ENCODE measurements around the gene SIGMAR1.
A peak's percentile ranks its signal among the peaks of the same experiment; 100 is the strongest.
"Not testable (repeated sequence)": the region's sequence is repeated elsewhere in the genome, so short reads cannot be mapped to it uniquely, and the experiment has no call there.

Gene SIGMAR1

DNA sequence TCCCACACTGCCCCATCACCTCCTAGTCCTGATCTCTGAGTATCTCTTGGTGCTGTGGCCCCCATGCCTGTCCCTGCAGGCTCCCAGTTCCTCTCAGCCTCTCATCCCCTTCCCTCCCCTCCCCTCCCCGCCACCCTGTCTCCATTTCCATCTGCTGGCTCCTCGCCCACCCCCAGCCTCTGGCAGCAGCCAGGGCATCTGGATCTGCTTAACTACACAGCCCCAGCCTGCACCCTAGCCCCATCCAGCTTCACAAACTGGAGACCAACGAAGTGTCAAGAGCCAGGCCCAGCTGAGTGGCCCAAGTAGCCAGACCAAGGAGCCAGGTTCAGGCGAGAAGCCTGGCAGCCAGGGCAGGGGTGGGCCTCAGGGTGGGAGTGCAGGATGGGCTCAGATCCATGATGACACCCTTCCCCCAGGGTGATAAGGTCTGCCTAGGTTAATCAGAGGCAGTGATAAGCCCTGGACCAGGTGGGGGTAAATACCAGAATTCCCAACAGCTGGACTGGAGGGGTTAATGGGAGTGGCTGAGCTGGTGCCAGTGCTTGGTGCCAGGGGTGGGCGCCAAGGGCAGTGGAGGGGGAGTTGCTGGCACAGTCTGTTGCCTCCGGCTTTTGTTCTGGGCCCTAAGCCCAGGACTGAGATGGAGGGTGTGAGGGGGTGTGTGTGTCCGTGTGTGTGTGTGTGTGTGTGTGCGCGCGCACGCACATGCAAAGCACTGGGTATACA lies 16.9 kb upstream of the SIGMAR1 start:
- DNase-seq: no peak

DNA sequence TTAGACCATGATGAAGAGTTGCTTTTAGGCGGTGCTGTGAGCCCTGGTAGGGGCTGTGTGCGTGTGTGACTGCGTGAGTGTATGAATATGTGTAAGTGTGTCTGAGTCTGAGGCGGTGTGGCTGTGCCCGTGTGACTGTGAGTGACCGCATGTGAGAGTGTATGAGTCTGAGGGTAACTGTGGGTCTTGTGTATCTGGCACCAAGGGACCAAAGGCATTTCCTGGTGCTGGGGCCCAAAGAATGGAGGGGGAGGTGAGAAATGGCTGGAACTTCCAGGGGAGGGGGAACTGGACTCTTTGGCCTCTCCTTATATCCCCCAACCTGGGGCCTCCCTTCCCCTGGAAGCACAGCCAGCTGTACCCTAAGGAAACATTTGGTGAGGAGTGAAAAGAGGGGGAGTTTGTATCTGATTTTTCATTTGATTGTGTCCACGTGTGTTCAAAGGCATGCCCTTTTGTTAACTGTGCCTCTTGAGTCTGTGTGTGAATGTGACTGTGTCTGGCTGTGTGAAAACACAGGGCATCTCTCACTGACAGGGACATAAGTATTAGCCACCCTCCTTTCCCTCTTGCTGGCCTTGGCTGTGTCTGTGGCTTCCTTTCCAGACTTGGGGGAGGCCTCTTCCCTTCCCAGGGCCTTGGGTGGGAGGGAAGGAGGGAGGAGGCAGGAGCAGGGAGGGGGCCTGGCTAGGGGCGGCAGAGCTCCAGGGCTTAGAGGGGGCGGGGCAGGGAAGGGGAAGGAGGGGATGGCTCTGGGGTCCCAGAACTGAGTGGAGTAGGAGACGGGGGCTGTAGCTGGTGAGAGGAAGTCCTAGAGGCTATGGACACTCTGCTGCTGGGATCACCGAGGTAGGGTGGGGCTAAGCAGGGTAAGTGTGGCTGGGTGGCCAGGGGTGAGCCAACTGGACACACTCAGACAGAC lies 15.8 kb upstream of the SIGMAR1 start:
- DNase-seq: no peak

DNA sequence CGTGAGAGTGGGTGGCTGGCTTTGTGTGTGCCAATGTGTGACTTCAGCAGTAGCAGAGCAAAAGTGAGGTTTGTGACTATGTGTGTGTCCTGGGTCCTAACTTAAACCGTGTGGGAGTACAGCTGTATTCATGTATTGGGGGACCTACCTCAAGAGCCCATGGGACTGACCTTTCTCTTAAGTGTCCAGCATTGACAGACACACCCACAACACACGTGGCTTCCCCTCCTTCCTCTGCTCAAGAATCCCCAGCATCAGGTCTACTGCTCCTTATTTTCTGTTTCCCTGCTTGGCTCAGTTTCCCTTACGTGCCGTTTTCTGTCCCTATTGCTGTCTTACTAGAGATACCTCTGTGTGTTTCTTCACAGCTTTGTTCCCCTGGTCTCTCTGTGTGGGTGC lies 15.0 kb upstream of the SIGMAR1 start:
- DNase-seq: no peak

DNA sequence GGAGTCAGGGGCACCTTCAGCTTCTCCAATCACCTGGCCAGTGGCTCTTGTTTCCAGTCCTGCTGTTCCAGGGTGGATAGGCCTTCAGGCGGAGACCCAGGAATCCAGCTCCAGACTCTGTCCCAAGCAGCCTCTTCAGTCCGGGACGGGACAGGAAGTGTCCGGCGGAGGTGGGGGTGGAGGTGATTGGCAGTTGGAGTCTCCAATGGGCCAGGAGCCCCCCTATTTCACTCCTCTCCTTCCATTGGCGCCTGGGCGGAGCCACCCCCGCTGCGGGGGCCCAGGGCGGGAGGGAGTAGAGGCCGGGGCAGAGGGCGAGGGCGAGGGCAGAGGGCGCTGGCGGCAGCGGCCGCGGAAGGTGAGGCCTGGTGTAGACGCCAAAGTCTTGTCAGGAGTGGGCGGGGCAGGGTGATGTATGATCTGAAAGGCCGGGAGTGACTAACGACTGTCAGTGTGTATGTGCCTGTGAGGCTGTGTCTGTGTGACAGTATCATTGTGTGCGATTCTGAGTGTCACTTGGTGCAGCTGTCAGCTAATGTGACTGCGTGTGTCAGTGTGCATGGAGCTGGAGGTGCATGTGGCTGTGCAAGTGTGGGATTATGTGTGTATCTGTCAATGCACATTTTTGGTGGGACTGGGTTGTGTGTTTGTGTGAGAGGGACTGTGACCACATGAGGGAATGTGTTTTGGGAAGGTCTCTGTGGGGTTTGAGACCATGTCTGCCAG lies 14.5 kb upstream of the SIGMAR1 start, which contains the start of gene IL11RA:
IL11RA (plus strand) TSS at position 310 of the 726 bp plus-strand sequence. CDS start 3,033 bp downstream, outside the sequence.
- no peak for DNase-seq

DNA sequence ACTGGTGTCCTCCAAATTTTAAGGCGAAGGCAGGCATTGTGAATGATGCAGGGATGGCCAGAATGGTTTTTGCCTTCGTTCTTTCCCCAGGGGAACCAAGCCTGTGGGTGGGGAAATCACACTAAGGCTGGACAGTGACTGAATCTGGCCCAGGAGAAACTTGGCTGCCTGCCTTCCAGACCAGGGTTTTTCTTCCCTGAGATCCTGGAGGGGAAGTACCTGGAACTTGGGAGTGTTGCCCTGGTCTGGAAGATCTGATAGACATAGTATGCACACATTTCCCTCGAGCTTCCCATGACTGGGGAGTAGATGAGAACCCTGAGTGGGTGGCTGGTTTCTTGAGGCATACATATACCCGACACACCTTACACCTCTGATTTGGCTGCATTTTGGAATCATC lies 13.7 kb upstream of the SIGMAR1 start:
- no peak for DNase-seq

DNA sequence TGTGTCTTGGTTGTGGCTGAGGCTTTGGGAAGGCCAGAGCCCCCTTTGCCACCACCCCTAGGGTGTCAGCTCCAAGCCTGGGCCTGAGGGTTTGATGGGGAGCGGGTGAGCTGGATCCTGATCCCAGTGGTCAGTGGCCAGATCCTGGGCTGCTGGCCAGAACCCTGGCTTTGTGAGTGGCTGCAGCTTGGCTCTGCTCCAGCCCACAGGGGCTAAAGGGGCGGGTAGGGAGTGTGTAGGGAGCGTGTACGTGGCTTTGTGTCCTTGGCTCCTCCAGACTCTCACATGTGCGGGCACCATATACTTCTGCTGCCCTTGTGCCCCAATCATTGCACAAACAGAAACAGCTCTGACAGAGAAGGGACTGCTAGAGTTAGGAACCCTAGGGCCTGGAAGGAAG lies 13.2 kb upstream of the SIGMAR1 start:
- DNase-seq: no peak

DNA sequence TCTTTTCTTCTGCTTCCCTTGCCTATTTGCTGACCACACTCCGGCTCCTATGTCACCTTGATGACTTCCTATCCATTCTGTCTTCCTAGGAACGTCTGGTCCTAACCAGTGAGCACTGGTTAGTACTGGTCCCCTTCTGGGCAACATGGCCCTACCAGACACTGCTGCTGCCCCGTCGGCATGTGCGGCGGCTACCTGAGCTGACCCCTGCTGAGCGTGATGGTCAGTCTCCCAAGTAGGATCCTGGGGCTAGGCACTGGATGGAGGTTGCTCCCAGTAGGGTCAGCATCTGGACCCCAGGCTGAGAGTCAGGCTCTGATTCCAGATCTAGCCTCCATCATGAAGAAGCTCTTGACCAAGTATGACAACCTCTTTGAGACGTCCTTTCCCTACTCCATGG lies 11.1 kb upstream of the SIGMAR1 start:
- no peak for DNase-seq

DNA sequence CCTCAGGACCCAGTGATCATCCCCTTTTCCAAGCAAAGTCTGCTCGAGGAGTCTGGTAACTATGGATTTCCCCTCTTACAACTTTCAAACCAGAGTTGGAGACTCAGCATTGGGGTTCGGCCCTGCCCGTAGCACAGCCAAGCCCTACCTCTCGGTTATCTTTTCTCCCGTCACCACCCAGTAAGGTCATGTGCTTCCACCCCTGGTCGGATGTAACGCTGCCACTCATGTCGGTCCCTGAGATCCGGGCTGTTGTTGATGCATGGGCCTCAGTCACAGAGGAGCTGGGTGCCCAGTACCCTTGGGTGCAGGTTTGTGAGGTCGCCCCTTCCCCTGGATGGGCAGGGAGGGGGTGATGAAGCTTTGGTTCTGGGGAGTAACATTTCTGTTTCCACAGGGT lies 10.1 kb upstream of the SIGMAR1 start:
- DNase-seq: no peak

DNA sequence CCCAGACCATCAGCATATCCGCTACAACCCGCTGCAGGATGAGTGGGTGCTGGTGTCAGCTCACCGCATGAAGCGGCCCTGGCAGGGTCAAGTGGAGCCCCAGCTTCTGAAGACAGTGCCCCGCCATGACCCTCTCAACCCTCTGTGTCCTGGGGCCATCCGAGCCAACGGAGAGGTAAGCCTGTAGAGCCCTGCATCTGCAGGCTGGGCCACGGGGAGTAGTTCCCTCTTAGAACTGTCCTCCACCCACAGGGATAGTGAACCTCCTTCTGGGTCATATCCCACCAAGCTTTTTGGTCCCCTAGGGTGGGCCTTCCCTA lies 9.5 kb upstream of the SIGMAR1 start:
- DNase-seq: no peak

DNA sequence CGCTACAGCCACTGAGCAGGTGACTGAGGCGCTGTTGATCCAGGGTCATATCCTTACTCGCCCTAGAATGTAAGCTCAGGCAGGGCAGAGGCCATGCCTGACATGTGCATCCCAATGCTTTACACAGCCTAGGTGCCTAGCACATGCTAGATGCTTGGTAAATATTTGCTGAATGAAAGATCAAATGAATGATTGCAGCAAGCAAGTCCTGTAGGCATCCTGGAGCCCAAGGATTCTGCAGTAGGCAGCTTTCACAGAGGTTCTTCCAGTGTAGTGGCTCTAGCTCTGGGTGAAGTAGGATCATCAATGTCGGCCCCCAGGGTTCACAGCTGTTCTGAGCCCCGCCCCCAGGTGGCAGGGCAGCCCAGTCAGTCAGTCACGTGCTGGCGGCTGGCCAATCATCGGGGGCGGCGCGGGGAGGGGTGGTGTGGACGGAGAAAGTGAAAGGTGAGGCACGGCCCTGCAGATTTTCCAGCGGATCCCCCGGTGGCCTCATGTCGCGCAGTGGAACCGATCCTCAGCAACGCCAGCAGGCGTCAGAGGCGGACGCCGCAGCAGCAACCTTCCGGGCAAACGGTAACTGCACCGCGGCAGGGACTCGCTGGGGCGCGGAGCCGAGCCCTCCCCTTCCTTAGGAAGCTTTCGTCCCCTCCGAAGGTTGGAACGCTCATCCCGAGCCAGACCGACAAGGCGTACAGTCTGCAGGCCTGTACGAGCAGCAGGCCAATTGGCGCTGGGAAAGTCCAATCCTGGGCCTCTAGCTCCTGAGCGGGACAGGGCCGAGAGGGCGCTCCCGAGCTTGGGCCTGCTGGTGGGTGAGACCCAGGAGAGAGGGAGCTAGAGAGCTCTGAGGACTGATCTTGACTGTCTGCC lies 8.9 kb upstream of the SIGMAR1 start, which contains the start of gene GALT:
GALT (plus strand) TSS at position 465 of the 873 bp plus-strand sequence; CDS start at position 495, 30 bp downstream.
- DNase-seq: peak; percentile 88

DNA sequence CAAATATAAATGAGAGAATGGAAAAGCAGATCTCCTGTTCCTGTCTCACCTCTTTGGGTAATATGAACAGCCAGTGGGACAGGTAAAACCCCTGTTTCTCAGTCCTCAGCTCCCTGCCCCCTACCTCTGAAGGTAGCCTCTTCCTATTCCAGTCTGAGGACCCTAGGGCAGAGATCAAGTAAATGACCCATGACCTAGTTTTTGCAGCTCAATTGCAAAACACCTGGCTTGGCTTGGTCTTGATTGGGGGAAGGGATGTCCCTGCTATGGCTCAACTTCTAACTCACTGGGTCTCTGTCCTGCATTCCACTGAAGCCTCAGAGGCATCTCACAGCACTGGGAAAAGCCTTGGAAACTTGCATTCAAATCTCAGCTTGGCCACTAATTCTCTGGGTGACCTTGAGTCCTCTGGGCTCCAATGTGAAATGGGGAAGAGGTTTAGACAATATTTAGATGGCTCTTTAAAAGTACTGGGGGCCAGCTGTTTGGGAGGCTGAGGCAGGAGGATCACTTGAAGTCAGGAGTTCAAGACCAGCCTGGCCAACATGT lies 7.3 kb upstream of the SIGMAR1 start:
- DNase-seq: no peak

DNA sequence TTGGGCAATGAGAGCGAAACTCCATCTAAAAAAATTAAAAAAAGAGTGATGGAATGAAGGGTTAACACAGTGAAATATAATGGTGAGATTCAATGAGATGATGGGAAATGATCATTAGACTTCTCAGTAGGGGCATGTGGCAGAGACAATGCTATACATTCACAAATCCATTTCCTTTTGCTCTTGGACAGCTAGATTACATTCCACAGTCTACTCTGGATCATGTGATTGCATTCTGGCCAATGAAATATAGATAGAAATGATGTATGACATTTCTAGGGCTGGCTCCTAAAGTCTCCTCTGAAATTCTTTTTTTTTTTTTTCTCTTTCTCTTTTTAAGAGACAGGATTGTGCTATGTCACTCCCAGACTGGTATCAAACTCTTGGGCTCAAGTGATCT lies 5.1 kb upstream of the SIGMAR1 start:
- no peak for DNase-seq

DNA sequence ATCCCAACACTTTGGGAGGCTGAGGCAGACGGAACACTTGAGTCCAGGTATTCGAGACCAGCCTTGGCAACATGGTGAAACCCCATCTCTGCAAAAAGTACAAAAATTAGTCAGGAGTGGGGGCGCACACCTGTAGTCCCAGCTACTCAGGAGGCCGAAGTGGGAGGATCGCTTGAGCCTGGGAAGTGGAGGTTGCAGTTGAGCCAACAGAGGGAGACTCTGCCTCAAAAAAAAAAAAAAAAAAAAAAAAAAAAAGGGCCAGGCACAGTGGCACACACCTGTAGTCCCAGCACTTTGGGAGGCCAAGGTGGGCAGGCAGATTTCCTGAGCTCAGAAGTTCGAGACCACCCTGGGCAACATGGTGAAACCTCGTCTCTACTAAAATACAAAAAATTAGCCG lies 1.7 kb upstream of the SIGMAR1 start:
- not testable (repeated sequence) for DNase-seq

DNA sequence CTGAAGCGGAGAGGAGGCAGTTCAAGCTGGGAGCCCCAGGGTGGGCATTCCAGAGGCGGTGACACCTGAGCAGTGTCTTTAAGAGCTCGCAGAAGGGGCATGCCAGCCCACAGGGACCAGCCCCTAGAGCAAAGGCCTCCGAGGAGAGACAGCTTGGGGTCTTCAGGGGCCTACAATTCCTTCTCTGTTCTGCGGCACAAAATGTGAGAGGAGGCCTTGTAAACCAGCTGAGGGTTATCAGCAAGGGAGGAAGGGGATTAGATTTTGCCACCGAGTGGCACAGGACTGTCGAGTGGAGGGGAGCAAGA lies 505 bp upstream of the SIGMAR1 start:
- no peak for DNase-seq

DNA sequence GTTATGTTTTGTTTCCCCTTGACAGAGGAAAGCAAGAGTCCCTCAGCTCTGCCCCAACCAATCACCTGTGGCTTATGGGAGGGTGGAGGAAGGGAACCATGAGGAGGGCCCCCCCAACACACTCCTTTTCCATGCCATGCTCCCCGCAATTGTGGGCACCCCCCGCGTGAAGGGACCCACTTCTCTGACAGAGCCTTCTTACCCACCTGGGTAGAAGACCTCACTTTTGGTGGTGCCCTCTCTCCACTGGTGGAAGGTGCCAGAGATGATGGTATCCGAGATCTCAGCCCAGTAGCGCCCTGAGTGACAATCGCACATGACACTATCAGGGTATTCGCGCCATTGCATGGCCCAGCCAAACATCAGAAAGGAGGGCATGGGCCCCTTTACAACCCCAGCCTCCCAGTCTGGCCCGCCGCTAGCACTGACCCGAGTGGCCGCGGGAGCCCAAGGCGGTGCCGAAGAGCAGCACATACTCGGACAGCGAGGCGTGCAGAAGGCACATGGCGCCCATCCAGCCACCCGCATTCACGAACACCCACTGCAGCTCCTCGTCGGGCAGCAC lies 714 bp downstream of the SIGMAR1 start:
- DNase-seq: no peak

DNA sequence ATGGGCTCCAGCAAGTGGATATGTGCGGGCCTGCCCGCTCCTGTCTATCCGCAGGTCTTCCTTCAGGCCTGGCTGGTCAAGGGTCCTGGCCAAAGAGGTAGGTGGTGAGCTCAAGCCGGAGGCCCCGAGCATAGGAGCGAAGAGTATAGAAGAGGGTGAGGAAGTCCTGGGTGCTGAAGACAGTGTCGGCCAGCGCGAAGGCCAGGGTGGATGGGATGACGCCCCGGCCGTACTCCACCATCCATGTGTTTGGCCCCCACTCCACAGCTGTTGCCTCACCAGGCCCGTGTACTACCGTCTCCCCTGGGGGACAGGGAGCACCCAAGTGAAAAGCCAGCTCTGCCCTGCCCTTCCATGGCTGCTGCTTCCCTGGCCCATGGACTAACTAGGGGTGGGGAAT lies 2.0 kb downstream of the SIGMAR1 start:
- no peak for DNase-seq

DNA sequence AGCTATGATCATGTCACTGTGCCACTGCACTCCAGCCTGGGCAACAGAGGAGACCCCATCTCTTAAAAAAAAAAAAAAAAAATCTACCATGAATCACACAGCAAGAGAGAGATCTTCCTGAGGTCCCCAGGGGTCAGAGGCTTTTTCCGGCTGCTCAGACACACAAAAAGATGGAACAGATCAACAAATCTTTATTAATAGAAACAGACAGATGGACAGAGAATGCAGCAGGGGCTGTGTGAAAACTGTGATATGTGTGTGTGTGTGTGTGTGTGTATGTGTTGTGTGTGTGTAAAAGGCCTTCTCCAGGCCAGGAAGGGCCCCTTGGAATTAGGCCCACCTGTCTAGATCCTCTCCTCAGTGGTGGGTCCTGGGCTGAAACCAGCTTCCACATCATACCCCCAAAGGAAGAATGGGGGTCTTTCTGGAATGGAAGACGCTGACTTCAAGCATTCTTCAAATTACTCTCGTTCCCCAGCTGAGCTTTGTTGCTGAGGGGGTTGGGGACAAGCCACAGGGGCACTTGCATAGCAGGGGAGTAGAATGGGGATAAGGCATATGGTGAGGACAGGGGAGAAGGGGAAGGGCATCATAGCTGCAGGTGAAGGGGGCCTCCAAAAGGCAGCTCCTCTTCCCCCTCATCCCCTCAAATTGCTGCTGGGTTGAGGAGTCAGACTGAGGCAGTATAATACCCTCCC lies 2.9 kb downstream of the SIGMAR1 start:
- DNase-seq: no peak

DNA sequence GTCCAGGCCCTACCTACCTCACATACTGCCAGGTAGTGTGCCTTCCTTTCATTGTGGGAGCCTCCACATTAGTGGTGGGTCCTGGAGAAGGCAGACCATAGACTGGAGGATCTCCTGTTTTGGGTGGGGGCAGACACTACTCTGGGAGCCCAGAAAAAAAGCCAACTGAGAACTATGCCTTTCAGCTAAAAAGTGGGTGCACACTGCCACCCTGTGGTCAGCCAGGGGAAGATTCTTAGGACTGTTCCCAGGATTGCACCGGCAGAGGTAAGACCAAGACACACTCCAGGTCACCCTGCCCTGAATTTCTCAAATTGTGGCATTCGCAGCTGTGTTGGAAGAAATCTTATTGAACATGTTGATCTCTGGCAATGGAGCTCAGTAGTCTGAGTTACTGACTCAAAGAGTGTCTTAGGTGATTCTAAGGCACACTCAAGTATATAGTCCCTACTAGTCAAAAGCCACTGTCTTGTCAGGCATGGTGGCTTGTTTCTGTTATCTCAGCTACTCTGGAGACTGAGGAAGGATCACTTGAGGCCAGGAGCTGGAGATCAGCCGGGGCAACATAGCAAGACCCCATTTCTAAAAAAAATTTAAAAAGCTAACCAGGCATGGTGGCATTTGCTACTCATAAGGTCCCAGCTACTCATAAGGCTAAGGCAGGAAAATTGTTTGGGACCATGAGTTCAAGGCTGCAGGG lies 3.6 kb downstream of the SIGMAR1 start:
- peak; percentile 36 for DNase-seq

DNA sequence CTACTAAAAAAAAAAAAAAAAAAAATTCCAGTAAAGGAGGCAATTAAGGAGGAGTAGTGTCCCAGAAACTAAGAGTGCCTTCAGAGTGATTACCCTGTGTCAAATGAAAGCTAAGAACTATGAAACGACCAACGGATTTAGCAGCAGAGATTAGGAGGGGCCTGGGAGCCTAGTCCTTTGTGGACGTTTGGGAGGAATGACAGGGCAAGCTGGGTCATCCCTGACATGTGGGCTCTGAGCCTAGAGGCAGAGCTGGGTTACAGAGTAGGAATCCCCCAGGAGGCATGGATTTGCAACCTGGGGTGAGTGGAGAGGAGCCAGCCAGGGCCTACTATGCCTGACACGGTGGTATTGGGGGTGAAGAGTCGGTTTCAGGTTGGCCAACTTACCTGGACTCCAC lies 4.4 kb downstream of the SIGMAR1 start:
- no peak for DNase-seq

DNA sequence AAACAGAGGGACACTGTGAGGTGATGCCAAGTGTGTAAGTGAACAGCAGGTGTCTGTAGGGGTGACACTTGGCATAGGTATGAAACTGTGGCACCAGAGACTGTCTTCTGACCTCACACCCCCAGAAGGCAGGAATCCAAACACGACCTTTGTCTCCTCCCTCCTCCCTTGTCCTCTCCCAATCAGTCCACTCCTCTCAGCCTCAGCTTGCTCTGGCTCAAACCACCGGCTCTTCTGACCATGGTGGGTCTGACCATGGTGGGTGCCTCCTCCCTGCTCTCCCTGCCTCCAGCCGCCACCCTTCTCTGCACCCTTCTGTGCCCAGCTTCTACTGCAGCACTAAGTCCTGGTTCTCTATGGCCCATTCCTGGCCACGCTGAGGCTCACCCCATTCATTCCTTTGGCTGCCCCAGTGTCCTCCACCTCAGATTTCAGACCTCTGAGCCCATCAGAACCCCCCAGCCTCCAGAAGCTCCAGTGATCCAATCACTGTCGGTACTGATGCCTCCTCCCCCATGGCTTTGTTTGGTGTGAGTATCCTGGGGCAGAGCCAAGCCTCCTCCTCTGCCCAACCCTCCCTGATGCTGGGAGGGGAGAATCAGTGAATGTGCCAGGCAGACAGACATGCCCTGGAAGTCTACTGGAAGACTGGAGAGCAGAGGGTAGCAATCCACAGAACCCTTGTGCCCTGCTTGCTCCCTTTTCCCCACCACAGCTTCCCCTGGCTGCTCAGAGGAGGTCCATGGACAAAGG lies 7.0 kb downstream of the SIGMAR1 start:
- DNase-seq: no peak
